ENCODE results near the gene PPP1R12B.
"Not testable (repeated sequence)": the region's sequence is repeated elsewhere in the genome, so short reads cannot be mapped to it uniquely, and the experiment has no call there.

DNA sequence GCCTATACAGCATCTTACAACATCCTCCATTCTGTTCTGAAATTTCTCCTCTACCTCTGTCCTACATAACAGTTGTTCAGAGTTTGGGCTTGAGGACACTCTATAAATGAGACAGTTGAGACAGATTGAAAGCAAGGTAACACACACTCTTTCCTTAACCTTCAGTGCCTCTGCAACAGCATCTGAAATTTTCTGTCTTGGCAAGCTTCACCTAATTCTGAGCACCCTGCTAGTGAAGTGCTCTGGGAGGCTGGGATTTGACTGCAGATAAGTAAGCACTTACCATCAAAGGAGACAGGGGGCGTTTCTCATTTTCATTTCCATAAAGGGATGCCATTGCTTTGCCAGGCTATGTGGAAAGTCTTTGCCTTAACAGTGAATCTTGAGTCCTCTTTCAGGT is 53.3 kb downstream of the PPP1R12B start:
- TF ChIP-seq, protein P1, sequence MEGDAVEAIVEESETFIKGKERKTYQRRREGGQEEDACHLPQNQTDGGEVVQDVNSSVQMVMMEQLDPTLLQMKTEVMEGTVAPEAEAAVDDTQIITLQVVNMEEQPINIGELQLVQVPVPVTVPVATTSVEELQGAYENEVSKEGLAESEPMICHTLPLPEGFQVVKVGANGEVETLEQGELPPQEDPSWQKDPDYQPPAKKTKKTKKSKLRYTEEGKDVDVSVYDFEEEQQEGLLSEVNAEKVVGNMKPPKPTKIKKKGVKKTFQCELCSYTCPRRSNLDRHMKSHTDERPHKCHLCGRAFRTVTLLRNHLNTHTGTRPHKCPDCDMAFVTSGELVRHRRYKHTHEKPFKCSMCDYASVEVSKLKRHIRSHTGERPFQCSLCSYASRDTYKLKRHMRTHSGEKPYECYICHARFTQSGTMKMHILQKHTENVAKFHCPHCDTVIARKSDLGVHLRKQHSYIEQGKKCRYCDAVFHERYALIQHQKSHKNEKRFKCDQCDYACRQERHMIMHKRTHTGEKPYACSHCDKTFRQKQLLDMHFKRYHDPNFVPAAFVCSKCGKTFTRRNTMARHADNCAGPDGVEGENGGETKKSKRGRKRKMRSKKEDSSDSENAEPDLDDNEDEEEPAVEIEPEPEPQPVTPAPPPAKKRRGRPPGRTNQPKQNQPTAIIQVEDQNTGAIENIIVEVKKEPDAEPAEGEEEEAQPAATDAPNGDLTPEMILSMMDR (conservative IDR thresholded peaks at IDR 0.05; ENCODE audit: low read depth in 2 of 2), result peak; percentile 25 to 52; a peak in 3 of 4 replicates
- TF ChIP-seq EZH2 (IDR thresholded peaks at IDR 0.05; ENCODE audit: low read depth, unreplicated experiment); EZH2phosphoT487 (IDR thresholded peaks at IDR 0.05; ENCODE audit: unreplicated experiment): not testable (repeated sequence)
- TF ChIP-seq, protein P2, sequence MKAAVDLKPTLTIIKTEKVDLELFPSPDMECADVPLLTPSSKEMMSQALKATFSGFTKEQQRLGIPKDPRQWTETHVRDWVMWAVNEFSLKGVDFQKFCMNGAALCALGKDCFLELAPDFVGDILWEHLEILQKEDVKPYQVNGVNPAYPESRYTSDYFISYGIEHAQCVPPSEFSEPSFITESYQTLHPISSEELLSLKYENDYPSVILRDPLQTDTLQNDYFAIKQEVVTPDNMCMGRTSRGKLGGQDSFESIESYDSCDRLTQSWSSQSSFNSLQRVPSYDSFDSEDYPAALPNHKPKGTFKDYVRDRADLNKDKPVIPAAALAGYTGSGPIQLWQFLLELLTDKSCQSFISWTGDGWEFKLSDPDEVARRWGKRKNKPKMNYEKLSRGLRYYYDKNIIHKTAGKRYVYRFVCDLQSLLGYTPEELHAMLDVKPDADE (IDR thresholded peaks at IDR 0.05), result not testable (repeated sequence)
